Left lung (tissue), 10 donors: ENCODE measurements around the gene ZNF219. TPM values are rescaled to one million over a fixed set of nuclear protein-coding genes. Genes with fewer than 3 reads are reported as not detected.
"Not testable (repeated sequence)": the region's sequence is repeated elsewhere in the genome, so short reads cannot be mapped to it uniquely, and the experiment has no call there.

ENCODE experiments used
- ATAC-seq: fragments of 200-7000 bp; cut with Tn5 transposase; one replicate; pipeline ENCODE4 v1.9.1; 2020; ENCODE audit warnings: moderate library complexity
- DNase-seq, 4 donors: peaks; one replicate each; pipeline ENCODE4 v3.0.0-alpha.2; 2013 to 2020
- H3K27ac ChIP-seq, 2 donors: fragments of 200-600 bp; sonication (generic) in 1 of 2; one replicate each; pipeline versions ENCODE4 v1.5.0 to v1.8.0; 2020 to 2021
- H3K27me3 ChIP-seq, 2 donors: fragments of 200-600 bp; sonication (generic) in 1 of 2; one replicate each; pipeline versions ENCODE4 v1.5.0 to v1.8.0; 2020 to 2021
- H3K36me3 ChIP-seq, 2 donors: fragments of 200-600 bp; sonication (generic) in 1 of 2; one replicate each; pipeline versions ENCODE4 v1.5.0 to v1.8.0; 2020 to 2021
- H3K4me1 ChIP-seq, 2 donors: fragments of 200-600 bp; one replicate each; pipeline ENCODE4 v1.8.0; 2021
- H3K4me3 ChIP-seq, 2 donors: fragments of 200-600 bp; sonication (generic) in 1 of 2; one replicate each; pipeline versions ENCODE4 v1.5.0 to v1.8.0; 2020 to 2021; ENCODE audit warnings: mild to moderate bottlenecking in 1 of 2
- H3K9me3 ChIP-seq, 2 donors: fragments of 200-600 bp; sonication (generic) in 1 of 2; one replicate each; pipeline versions ENCODE4 v1.5.0 to v1.8.0; 2020 to 2021
- CTCF ChIP-seq, 2 donors: fragments of 200-600 bp; sonication (generic) in 1 of 2; IDR thresholded peaks; one replicate each; pipeline versions ENCODE4 v1.5.0 to v1.8.0; 2021; ENCODE audit warnings: antibody characterized with exemption in 2 of 2
- intact Hi-C, 2 donors: fragments of 100-400 bp; cut with DNase I; formaldehyde crosslinking; loops; one replicate each; pipeline versions ENCODE4 v1.11.2 to v1.14.2; 2022
- polyA plus RNA-seq, 6 donors: library from polyadenylated mRNA; unstranded; fragments of 120-200 nt; gene quantifications; one replicate each; pipeline ENCODE4 v1.2.1, GENCODE V29; 2013; ENCODE audit not compliant: insufficient read length in 6 of 6
- total RNA-seq, 2 donors: library from RNA; stranded (reverse); fragmentation: NEBNext Ultra II Directional; extraction: Animal tissue kit (Norgen Biotek cat#: 25700); gene quantifications; one replicate each; pipeline ENCODE4 v1.2.1, GENCODE V29; 2021
- donor health status: DM: no; HTN: yes; CAD: no.
- donor health status: DM: no; HTN: no; CAD: no.

Gene ZNF219
- total and polyA plus RNA-seq, 8 donors: 30.5 to 45.4 (median 35.7) TPM

- H3K36me3 ChIP-seq: no peaks in the 10 kb centered on the region
- H3K27me3 ChIP-seq: peaks cover 0 to 5% of the 10 kb centered on the region in 2 donors
- no peaks in the 10 kb centered on the region for H3K9me3 ChIP-seq
- DNase-seq (no peak), ATAC-seq (peak; percentile 64)
- H3K4me3 ChIP-seq: no peak overlapping the region
- TF ChIP-seq CTCF (IDR thresholded peaks at IDR 0.05): no peak
- peaks cover 18 to 25% of the 10 kb centered on the region in 2 donors for H3K4me1 ChIP-seq
- H3K27ac ChIP-seq: no peak overlapping the region
- intact Hi-C loops: no loop called here
These were observed 54.4 kb downstream of the ZNF219 start for GRCh38 chr14:21043974-21044618.

- no peak for ATAC-seq
- TF ChIP-seq CTCF (IDR thresholded peaks at IDR 0.05): no peak
- H3K36me3 ChIP-seq: no peaks in the 10 kb centered on the region
- H3K4me3 ChIP-seq: no peak overlapping the region
- peaks cover 24 to 31% of the 10 kb centered on the region in 2 donors for H3K4me1 ChIP-seq
- H3K27ac ChIP-seq: no peak overlapping the region
- intact Hi-C loops: no loop called here
- H3K9me3 ChIP-seq: no peaks in the 10 kb centered on the region
- no peak for DNase-seq
- H3K27me3 ChIP-seq: peaks cover 0 to 5% of the 10 kb centered on the region in 2 donors
These were observed 55.0 kb downstream of the ZNF219 start for GRCh38 chr14:21043387-21043973.

GRCh38 chr14:21042918-21043317 is 55.5 kb downstream of the ZNF219 start:
- Histone ChIP-seq H3K36me3 (no peaks in the 10 kb centered on the region), H3K27ac (no peak overlapping the region), H3K4me1 (peaks cover 24 to 31% of the 10 kb centered on the region in 2 donors), H3K4me3 (no peak overlapping the region), H3K9me3 (no peaks in the 10 kb centered on the region), H3K27me3 (peaks cover 0 to 5% of the 10 kb centered on the region in 2 donors)
- ATAC-seq (no peak), DNase-seq (no peak)
- no peak for TF ChIP-seq CTCF (IDR thresholded peaks at IDR 0.05)
- intact Hi-C loops: no loop called here

- Histone ChIP-seq H3K27ac (no peak within 1 kb of the TSS), H3K36me3 (no peaks in the 10 kb centered on the region), H3K27me3 (peaks cover 0 to 5% of the 10 kb centered on the region in 2 donors), H3K9me3 (no peaks in the 10 kb centered on the region), H3K4me3 (no peak within 1 kb of the TSS), H3K4me1 (peaks cover 24 to 31% of the 10 kb centered on the region in 2 donors)
- no peak for DNase-seq
- ATAC-seq: no peak
- intact Hi-C loops: loop anchor here in 1 of 2 donors (2.0 kb wide), 1 partner anchor 27 kb away; no protein-coding TSS in a partner anchor
- no peak for TF ChIP-seq CTCF (IDR thresholded peaks at IDR 0.05)
These were observed 56.6 kb downstream of the ZNF219 start, which contains the start of gene RNASE7 for GRCh38 chr14:21041676-21042433. Gene RNASE7 (plus strand): TSS chr14:21042362. CDS start chr14:21042993, 631 bp downstream.

- not testable (repeated sequence) for H3K27ac ChIP-seq, H3K36me3 ChIP-seq, H3K9me3 ChIP-seq, H3K4me3 ChIP-seq, DNase-seq, H3K27me3 ChIP-seq, ATAC-seq
- H3K4me1 ChIP-seq: peaks cover 24 to 31% of the 10 kb centered on the region in 2 donors
- intact Hi-C loops: loop anchor here in 1 of 2 donors (2.0 kb wide), 1 partner anchor 26 kb away; no protein-coding TSS in a partner anchor
These were observed 57.5 kb downstream of the ZNF219 start for GRCh38 chr14:21040941-21041340.
